HG02642 (cell line): ENCODE results near the gene PRKAG2.
"Not testable (repeated sequence)": the region's sequence is repeated elsewhere in the genome, so short reads cannot be mapped to it uniquely, and the experiment has no call there.

Source experiments
- ATAC-seq: cut with Tn5 transposase; IDR thresholded peaks from one replicate; pipeline ENCODE4 v1.9.1; 2021; ENCODE audit warnings: mild to moderate bottlenecking; ENCODE audit not compliant: unreplicated experiment, poor library complexity

PRKAG2 gene

DNA sequence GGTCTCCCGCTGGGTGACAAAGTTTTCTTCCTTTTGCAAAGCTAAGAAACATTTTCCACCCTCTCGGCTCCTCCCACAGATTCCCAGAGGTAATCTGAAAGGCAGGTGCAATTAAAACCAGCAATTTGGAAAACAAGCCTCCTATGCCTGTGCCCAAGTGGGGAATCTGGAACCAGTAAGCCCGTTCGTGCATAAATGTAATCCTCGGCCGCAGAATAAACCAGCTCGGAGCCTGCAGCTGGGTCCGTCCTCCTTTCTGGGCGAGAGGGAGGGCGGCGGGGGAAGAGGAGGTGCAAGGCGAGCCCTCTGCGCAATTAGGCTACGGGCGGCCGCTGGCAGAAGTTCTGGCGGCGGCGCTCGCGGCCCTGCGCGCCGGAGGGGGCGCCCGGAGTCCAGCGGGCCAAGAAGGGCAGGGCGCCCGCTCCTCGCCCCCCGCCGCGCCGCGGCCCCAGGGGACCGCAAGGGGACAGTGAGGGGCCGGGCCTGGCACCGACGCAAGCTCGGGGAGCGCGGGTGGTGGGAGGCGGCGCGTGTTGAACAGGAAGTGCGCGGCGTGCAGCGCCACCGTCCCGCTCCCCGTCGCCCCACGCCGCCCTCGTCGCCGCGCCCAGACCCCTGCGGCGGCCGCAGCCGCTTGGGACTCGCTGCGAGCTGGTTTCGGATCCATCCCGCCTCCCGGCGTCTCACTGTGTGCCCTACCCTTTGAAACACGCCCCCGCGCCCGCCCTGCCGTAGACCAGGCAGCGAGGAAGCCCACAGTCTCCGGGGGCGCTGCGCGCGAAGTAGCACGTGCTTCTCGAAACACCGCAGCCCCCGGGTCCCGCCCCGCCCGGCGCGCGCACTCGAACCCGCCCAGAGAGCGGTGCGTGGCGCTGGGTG is at the start of gene PRKAG2:
TSS of gene PRKAG2 (minus strand) at position 217 of the 879 bp plus-strand sequence. CDS start 495 bp downstream, outside the sequence.
- ATAC-seq = peak; percentile 62

DNA sequence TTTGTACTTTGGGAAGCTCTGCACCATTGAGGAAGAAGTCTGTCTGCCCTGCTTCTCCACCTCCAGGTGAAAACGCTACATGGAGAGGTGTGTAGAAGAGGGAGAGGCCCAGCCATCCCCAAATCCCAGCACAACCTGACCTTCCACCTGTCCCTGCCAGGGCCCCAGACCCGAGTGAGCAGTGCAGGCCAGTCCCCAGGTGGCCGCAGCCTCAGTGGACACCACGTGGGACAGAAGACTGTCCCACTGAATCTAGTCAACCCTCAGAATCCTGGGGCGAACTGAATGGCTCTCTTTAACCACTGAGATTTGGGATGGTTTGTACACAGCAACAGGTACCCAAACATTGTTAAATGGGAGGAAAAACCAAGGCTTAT is 49.4 kb upstream of the PRKAG2 start:
- ATAC-seq = no peak

DNA sequence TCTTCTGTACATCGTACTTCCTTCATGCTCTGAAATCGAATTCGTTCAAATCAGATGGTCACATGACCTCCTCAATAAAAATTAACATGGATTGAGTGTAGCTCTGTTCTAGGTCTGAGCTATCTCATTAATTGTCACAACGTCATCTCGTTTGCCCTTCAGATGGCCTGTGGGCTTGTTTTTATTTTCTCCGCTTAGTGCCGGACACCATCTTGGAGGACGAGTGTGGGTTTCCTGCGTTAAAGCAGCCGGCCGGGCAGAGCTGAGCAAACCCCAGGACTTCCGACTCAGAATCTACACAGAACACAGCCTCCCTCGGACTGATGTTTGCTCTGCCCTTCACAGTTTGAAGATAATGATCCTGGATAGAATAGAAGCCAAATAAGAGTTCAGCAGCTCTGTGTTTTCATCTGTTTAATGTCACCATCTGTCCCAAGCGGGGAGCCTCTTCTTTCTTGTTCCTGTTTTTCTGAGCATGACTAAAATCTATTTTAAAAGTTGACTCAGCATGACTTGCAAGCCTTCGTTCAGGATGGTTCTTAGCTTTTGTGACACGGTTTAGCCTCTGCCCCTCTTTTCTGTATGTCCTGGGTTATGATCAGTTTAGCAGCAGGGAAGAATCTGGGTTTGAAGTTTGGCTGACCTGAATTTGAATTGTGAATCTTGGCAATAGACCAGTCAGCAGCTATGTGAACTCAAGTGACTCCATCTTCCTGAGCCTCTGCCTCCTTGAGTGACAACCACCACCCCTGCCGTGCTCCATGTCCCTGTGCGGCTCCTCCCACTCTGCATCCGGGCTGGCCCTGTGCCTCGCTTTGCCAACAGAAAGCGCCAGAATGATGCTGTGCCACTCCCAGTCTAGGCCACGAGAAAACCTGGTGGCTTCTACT is 48.8 kb upstream of the PRKAG2 start:
- ATAC-seq = no peak

DNA sequence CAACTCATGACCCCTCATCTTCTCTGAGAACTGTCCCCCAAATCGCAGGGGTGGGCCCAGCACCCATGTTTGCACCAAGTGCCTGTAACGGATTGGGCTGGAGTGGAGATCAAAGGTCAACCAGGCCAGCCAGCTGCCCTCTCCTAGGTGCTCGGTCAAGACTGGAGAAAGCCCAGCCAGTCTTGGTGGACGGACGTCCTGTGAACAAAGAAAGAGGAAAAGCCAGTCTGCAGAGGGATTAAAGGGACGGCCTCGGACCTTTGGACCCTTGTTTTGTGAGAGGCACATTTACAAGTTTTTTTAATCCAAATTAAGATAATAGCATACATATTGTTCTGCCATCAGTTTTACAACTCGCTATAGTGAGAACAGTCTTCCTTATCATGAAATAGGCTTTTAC is 47.6 kb upstream of the PRKAG2 start:
- ATAC-seq = no peak

DNA sequence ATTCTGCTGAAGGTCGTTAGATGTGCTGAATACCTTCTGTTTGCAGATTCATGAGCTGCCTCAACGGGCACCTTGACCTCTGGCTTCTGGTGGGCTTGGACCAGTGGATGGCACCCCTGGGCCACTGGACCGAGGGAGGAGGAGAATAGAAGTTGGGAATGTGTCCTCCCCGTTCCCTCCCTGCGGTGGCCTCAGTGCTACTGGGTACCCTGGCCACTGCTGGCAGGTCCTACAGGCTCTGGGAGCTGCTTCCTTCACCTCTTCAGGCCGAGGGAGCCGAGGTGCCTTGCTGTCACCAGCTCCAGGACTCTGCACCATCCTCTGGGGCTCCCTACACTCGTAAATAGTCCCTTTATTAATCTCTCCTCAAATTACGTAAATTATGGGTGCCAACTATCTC is 47.1 kb upstream of the PRKAG2 start:
- no peak for ATAC-seq

DNA sequence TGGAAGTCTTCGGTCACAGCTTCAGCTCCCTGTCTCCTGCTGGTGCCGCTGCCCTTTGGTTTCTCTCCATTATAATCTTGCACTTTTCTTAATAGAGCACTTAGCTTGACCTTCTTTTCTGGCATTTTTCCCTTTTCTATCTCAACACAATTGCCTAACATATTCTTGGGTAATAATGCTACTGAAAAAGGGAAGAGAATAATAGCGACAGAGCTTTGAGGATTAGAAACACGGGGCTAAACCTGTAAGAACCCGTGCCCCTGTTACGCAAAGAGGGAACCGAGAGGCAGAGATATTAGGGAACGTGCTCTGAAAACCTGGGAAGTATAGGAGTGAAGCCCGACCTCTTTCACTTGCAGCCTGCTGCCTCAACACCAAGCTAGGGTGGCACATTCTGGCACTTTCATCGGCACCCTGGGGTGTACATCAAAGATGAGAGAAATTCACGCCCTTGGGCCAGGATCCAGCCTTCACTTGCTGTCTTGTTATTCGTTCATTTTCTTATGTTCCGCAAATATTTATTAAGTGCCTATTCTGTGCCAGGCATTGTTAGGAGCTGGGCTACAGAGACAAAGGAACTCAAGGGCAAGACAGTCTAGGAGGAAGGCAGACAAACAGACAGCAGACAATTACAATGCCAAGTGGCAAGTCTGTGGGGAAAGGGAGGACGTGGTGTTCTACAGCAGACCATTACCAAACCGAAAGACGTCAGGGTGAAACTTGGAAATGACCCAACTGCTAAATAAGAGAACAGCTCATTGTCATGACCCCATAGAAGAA is 46.4 kb upstream of the PRKAG2 start:
- no peak for ATAC-seq

DNA sequence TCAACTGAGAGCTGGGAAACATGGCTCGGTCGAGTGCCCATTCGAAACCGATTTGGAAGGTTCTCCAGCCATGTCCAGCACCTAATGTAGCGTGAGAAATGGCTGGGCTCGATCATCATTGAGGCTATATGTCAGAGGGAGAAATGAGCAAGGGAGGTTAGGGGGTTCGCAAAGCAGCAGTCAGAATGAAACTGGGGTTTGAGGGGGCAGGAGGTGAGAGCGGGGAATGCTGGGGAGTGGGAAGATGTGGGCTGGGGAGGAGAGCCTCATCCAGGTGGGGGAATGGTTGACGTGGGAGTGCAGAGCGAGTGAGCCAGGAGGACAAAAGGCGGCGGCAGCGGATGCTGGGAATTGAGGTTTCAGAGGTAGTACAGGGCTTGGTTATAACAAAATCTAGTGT is 44.5 kb upstream of the PRKAG2 start:
- no peak for ATAC-seq

DNA sequence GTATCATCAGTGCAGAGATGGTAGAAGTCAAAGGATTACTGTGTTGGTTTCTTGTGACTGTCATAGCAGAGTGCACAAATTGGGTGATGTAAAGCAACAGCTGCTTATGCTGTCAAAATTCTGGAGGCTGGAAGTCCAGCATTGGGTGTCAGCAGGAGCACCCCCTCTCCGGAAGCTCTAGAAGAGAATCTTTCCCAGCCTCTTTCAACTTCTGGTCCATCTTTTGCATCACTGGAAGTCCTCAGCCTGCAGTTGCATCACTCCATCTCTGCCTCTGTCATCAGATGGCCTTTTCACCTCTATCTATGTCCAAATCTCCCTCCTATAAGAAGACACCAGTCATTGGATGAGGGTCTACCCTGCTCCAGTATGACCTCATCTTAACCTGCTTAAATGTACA is 43.6 kb upstream of the PRKAG2 start:
- ATAC-seq = no peak

DNA sequence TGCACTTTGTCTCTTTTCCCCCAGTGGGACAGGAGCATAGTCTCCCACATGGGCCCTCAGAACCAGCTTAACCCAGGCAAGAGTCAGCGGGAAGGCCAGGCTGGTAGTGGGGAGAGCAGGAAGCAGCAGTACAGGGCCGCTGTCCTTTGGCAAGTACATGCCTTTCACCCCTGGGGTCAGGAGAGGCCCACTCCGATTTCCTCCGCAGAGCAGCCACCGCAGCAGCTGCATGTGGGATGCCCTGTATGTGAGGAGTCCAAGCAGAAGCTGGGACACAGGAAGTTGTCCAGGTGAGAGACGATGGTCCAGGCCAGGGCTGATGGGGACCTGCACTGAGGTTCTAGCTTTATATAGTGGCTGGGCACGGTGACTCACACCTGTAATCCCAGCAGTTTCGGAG is 42.7 kb upstream of the PRKAG2 start:
- no peak for ATAC-seq

DNA sequence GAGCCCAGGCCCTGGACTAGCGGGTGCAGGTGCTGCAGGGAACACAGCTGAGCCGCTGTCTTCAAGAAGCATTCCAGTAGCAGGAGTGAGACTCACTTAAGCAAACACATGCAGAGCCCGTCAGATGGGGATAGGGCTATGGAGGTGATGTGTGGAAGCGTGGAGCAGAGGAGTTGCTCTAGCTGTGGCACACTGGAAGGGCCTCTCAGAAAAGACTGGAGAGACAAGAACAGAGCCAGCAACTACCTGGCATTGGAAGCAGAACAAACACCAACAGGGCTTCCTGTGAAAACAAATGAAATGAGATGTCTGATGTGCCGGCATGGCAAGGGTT is 41.6 kb upstream of the PRKAG2 start:
- ATAC-seq = no peak

DNA sequence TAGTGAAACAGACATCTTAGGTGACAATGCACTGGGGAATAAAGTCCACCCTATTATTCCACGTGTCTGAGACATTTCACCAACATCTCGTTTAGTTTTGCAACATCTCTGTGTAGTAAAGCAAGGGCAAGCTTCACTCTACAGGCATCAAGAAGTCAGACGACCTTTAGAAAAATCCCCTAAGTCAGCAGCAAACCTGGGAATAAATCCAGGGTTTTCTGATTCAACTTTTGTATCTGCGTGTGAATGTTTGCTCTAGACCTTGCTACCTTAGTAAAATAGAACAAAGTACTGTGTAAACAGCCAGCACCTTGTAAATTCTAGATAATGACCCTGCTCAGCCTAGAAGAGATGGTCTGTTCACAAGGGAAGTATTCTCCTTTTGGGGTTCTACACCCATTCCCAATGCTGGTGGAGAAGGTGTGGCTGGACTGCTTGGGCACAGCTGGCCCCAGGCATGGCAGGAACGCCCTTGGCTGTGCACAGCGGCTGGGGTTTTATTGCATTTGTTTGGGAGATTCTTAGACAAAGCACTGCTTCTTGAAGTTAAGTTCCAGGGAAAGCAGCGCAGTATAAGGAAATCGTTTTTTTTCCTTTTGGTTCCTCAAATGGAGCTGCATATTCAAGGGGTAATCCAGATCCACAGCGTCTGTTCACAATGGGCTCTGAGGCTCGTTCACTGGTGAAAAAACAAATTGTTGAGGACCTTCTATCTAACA is 41.0 kb upstream of the PRKAG2 start:
- ATAC-seq = no peak

DNA sequence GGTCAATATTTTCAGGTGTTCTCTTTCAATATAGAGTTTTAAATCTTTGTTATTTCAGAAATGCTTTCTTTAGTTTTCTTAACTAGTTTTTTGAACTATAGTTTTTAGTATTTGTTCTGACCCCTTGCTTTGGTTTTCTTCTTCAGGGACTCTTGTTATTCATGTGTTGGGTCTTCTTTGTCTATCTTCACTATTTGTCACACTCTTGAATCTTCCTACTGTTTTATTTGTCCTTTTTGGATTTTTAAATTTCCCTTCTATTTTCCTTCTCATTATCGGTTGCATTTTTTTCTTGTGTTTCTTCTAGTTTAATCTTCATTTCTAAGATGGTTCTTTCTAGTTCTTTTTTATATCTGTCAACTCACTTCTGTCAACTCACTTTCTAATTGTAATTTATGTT is 37.1 kb upstream of the PRKAG2 start:
- no peak for ATAC-seq

DNA sequence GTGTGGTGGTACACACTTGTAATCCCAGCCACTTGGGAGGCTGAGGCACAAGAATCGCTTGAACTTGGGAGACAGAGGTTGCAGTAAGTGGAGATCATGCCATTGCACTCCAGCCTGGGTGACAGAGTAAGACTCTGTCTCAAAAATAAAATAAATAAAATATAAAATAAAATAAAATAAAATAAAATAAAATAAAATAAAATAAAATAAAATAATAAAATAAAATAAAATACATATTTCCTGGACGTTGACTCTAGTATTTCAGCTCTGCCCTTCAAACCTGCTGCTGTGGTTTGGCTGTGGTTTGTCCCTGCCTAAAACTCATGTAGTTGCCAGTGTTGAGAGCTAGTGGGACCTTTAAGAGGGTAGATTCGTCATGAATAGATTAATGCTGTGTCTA is 33.7 kb upstream of the PRKAG2 start:
- not testable (repeated sequence) for ATAC-seq

DNA sequence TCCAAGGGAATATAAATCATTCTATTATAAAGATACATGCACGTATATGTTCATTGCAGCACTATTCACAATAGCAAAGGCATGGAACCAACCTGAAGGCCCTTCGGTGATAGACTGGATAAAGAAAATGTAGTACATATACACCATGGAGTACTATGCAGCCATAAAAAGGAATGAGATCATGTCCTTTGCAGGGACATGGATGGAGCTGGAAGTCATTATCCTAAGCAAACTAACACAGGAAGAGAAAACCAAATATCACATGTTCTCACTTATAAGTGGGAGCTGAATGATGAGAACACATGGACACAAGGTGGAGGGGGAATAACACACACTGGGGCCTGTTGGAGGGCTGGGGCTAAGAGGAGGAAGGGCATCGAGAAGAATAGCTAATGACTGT is 30.2 kb upstream of the PRKAG2 start:
- ATAC-seq = not testable (repeated sequence)

DNA sequence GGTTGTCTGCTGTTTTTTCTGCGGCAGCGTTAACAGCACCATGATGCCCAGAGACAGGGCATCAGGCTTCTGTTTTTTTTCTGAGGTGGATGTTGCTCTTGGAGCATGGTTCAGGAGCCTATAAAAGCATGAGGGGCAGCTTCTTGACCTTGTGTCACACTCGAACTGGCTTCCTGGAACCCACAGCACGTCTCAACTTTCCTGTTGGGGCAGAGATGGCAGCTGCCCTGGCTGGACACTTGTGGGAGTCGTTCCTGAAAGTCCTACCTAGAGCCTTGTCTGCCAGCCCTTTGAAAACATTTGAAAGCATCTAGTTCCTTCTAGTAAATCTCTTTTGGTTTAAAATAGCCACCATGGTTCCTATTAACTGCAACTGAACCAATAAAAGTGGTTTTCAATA is 28.9 kb upstream of the PRKAG2 start:
- no peak for ATAC-seq

DNA sequence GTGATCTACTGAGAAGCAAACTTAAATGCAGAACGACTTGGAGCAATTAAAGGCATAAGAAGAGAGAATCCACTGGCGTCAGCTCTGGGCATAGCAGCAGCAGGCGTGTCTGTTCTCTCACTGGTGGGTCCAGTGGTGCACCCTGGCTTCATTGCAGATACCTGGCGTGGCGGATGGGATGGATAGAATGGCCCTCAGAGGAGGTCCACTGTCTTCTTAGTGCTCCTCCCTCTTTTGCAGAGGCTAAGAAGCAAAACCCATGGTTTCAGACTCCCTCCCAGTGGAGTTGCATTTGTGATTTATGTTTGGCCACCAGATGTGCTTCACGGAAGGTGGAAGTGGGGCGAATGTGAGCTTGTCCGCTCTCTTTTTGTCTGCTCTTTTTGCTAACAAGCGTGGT is 28.4 kb upstream of the PRKAG2 start:
- no peak for ATAC-seq

DNA sequence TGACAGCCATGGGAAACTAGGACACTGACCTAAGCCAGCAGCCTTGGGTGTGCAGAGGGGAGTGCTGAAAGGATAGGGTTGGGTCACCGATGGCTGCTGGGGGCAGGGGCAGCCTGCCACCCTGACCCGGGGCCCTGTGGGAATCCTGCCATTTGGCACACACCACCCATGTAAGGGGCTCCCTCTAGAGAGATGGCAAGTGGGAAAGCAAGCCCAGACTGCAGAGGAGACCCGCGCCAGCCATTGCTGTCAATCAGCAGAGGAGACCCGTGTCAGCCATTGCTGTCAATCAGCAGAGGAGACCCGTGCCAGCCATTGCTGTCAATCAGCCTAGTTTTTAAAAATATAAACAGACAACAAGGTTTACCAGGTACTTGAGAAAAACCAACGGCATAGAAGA is 27.4 kb upstream of the PRKAG2 start:
- no peak for ATAC-seq

DNA sequence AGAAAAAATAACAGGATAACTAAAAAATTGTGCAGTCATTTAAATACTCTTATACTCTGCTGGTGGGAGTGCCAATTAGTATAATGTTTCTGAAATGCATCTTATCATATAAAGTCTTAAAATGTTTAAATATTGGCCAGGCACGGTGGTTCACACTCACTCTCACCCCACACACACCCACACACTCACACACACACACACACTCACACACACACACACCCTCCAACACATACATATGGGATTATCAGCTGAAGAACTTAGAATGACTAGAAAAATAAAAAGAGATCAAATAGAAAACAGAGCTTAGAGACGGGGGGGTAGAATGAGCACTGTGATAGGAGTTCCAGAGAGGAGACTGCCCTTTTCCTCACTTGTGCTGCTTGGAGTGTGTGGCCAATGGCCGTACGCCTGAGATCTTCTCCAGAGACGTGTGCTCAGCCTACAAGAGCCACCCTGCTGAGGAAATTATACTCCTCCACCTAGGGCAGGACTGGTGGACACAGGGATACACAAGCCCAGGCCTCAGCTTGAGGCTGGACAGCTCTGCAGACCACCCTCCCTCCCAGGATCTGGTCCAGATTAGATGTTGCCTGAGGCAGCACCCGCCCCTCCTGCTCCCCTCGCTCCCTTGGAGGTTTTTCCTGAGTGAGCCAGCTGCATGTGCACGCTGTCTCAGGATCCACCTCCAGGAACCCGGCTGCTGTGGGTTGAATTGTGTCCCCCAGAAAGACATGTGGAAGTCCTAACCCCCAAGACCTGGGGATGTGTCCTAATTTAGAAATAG is 26.5 kb upstream of the PRKAG2 start:
- no peak for ATAC-seq

DNA sequence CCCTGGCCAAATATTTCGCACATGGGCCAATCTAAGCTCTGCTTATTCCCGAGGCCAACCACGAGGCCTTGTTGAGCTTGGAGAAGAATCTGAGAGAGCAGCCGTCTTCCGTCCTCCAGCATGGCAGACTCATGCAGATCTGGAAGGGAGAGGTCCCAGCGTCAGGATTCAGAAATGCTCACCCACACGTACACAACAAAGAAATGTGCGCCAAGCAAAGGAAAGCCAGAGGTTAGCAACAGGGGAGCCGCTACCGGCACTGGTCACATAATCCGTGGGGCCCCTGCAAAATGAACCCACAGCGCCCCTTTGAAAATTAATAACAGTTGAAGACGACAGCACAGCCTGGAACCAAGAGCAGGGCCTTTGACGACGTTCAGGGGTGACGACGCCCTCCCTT is 25.4 kb upstream of the PRKAG2 start:
- no peak for ATAC-seq
